ENCODE data around the gene ABLIM3.

The ABLIM3 gene

GRCh38 chr5:149141224-149141956 lies at the start of gene ABLIM3:
ABLIM3 (plus strand) TSS chr5:149141493; CDS start chr5:149142096, 603 bp downstream.
- DNase-seq (ENCODE audit: low read depth, low spot score), result peak; percentile 25

DNA sequence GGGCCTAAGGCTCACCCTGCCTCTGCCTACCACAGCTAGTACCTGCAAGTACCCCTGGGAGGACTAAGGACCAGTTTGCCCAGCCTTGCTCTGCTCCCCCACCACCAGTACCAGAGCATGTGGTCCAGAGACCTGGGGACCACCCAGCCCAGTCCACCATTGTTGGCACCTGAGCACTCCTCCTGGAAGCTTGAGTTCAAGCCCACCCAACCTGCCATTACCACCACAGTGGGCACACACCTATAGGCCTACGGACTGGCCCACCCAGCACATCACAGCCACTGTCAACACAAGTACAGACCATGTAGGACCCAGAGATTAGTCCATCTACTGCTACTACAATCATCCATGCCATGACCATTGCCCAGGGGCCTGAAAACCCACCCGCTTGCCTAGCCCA lies 47.7 kb upstream of the ABLIM3 start:
- no peak for DNase-seq (ENCODE audit: low read depth, low spot score)

DNA sequence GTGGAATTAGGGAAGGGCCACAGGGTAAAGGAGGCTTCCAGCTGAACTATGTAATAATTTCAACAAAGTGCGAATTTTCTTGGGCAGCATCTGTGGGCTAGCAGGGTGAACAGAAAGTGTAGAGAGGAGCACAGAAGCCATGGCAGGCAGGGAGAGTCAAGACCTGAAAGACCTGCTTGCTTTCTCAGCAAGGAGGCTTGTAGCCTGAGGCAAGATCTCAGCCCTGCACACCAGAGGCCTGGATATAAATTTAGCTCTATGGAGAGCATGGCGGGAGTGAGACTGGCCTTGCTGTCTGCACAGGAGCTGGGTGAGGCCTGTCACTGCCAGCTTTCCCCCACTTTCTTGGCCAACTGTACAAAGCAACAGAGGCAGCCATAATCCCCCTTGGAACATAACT lies 46.3 kb upstream of the ABLIM3 start:
- no peak for DNase-seq (ENCODE audit: low read depth, low spot score)

DNA sequence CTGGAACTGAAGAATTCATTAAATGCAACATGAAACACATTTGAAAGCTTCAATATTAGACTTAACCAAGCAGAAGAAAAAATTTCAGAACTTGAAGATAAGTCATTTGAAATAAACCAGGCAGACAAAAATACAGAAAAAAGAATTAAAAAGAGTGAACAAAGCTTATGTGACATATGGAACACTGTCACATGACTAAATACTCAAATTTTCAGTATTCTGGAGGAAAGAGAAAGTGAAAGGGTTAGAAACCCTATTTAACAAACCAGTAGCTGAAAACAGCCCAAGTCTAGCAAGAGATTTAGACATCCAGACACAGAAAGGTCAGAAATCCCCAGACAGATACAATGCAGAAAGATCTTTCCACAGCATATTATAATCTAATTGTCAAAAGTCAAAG lies 41.4 kb upstream of the ABLIM3 start:
- DNase-seq (ENCODE audit: low read depth, low spot score), result no peak

GRCh38 chr5:149100331-149100730 lies 41.0 kb upstream of the ABLIM3 start:
- no peak for DNase-seq (ENCODE audit: low read depth, low spot score)

DNA sequence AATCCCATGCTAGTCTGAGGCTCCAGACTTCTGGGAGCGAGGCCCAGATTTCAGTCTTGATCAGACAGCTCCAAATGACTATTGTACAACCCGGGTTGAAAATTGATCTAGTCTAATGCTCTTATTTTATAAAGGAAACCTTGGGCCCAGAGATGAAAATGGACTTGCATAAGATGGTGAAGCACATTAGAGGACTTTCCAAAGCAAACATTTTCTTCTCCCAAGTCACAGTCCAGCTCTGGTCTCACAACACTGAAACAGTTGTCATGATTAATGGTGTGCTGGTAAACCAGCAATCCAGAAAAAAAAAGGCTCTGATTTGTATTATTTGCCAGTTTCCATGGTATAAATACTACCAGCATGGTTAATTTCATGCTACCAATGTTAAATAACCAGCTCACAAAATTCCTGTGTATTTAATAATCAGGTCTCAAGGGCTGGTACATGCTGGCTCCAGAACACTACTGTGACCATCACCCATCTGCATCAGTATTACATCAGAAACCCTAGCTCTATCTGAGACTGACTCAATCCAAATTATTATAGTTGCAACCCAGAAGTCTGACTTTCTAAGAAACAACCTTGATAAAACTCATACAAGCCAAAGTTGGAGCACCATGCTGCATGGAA lies 32.5 kb upstream of the ABLIM3 start:
- no peak for DNase-seq (ENCODE audit: low read depth, low spot score)

- DNase-seq (ENCODE audit: low read depth, low spot score), result no peak
These were observed 30.9 kb upstream of the ABLIM3 start for GRCh38 chr5:149110406-149110805.

GRCh38 chr5:149113669-149114068 lies 27.6 kb upstream of the ABLIM3 start:
- DNase-seq (ENCODE audit: low read depth, low spot score), result no peak

- peak; percentile 48 for DNase-seq (ENCODE audit: low read depth, low spot score)
These were observed 26.6 kb upstream of the ABLIM3 start for GRCh38 chr5:149114403-149115312.

DNA sequence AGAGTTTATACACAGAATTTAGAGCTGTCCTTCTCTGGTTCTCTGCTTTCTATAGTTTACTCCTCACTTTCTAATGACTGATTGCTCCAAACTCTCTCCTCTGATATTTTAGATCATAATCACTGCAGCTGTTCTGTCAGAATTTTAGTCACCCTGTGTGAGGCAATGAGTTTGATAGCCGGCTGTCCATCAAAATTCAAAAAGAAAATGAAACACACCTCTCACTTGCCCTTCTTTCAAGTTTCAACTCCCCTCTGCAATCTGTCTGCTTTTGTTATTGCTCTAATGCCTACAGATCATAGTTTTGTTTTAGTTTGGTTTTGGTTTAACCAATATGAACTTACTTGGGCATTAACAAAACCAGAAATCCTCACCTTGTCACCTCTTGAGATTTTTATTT lies 23.3 kb upstream of the ABLIM3 start:
- no peak for DNase-seq (ENCODE audit: low read depth, low spot score)

GRCh38 chr5:149118463-149118862 lies 22.8 kb upstream of the ABLIM3 start:
- DNase-seq (ENCODE audit: low read depth, low spot score), result no peak

DNA sequence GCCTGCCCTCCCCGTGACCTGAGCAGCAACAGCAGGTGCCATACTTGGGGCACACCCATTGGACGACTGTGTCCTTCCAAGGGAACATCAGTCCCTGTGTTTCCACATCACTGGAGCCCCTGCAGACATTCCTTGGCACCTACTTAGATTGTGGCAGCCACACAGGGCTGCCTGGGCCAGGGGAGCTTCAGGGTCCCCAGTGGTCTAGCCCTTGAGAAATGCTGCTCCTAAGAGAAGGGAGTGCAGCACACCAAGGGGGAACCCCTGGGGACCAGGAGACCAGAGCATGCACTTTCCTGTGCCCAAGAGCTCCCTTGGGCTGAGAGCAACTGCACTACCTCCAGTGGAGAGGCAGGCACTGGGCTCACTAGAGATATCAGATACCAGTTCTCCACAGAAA lies 20.1 kb upstream of the ABLIM3 start:
- DNase-seq (ENCODE audit: low read depth, low spot score), result no peak

DNA sequence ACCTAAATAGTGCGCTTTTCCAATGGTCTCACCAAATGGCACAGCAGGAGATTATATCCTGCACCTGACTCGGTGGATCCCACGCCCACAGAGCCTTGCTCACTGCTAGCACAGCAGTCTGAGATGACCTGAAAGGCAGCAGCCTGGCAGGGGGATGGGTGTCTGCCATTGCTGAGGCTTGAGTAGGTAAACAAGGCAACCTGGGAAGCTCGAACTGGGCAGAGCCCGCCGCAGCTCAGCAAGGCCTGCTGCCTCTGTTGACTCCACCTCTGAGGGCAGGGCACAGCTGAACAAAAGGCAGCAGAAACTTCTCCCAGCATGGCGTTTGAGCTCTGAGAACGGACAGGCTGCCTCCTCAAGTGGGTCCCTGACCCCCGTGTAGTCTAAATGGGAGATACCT lies 18.1 kb upstream of the ABLIM3 start:
- no peak for DNase-seq (ENCODE audit: low read depth, low spot score)

- peak; percentile 57 for DNase-seq (ENCODE audit: low read depth, low spot score)
These were observed 15.9 kb upstream of the ABLIM3 start for GRCh38 chr5:149125386-149125891.

DNA sequence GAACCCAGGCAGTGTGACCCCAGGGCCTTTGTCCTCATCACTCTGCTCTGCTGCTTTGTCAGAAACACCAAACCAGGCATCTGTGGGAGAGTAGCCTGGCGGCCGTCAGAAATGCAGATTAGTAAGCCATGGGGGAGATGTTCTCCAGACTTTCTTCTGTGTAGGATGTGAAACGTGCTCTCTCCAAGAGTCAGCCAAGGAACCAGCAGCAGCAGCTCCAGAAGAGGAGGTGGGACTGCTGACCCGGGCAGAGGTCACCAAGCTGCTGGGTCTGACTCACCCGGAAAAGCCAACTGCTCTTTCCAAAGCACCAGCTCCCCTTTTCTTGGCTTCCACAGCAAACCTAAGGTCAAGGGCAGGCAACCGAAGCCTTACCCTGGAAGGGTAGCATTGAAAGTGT lies 14.4 kb upstream of the ABLIM3 start:
- no peak for DNase-seq (ENCODE audit: low read depth, low spot score)

DNA sequence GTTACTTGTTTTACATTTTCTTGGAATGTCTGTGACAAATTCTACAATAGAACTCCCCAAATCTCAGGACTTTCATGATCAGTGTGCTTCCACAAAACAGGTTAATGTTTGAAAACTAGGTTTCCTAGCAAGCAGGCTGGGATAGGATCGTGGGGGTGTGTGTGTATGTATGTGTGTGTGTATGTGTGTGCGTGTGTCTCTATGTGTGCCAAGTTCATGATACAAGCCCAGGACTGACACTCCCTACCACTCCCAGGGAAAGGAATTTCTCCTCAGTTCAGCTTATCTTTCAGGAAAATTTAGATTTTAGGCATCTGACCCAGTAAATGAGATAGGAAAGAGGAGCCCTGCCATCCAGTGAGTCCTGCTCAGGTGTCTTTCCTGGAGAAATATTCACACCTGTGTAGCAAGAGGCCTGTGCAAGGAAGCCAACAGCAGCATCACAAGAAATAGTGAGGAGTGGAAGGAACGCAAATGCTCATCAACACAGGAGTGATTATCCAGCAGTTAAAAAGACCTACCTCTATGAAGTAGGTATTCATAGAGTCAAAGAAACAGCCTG lies 13.8 kb upstream of the ABLIM3 start:
- no peak for DNase-seq (ENCODE audit: low read depth, low spot score)

DNA sequence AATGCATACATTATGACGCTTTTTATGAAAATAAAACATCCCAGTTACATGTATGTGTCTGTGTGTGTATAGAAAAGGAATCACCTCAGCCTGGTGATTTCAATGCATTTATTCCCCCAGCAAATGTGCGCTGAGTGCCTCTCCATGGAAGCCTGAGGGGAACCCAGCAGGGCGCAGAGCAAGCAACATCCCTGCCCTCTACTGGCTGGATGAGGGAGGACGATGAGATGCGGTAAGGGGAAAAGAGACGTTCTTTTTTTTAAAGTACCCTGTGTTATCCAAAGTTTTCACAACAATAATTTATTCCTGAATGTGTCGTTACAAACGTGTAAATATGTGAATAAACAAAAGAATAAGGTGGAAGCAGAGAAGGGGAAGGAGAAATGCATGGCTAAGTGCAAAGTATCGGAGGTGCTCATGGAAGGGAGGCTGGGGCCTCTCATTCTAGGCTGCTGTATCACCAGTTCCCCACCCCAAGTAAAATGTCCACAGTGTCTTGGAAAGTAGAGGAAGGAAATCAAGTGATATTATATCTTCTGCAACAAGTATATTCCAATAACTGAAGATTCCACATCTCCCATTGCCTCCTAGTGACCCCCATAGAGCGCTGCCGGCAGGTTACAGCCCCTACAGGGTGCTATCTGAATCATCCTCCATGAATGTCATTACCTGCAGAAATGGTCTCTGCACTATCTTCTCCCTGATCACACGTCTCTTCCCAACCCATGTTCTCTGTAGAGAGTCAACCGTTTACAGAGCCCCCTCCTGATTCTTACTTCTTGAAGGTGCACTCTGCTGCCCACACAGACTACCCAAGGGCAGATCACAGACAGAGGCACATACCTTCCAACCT lies 13.0 kb upstream of the ABLIM3 start:
- DNase-seq (ENCODE audit: low read depth, low spot score), result no peak

GRCh38 chr5:149129181-149129580 lies 12.1 kb upstream of the ABLIM3 start:
- DNase-seq (ENCODE audit: low read depth, low spot score), result no peak

- DNase-seq (ENCODE audit: low read depth, low spot score), result no peak
These were observed 11.0 kb upstream of the ABLIM3 start for GRCh38 chr5:149130121-149130914.

DNA sequence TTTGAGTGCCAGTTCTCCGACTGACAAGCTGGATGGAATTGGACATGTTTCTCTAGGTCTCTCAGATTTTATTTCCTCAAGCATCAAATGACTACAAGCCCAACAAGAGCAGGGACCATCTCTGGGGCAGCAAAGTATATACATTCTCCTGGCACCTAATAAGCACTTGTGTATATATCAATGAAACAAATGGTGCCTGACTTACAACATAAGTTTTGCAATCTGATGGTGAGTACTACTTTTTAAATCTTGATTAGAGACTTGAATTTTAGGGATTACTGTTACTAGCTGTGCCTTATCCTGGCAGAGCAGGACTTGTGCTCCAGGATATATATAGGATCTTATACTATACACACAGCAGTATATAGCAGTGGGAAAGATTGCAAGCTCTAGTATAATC lies 8.8 kb upstream of the ABLIM3 start:
- no peak for DNase-seq (ENCODE audit: low read depth, low spot score)

Data from iPS DF 19.7 (cell line).